AG08396 (cell line): ENCODE measurements around the gene PRSS38.

ENCODE experiments used
- DNase-seq: peaks from one replicate; pipeline ENCODE4 v3.0.0; 2012; ENCODE audit warnings: low spot score, mixed read lengths

The PRSS38 gene

DNA sequence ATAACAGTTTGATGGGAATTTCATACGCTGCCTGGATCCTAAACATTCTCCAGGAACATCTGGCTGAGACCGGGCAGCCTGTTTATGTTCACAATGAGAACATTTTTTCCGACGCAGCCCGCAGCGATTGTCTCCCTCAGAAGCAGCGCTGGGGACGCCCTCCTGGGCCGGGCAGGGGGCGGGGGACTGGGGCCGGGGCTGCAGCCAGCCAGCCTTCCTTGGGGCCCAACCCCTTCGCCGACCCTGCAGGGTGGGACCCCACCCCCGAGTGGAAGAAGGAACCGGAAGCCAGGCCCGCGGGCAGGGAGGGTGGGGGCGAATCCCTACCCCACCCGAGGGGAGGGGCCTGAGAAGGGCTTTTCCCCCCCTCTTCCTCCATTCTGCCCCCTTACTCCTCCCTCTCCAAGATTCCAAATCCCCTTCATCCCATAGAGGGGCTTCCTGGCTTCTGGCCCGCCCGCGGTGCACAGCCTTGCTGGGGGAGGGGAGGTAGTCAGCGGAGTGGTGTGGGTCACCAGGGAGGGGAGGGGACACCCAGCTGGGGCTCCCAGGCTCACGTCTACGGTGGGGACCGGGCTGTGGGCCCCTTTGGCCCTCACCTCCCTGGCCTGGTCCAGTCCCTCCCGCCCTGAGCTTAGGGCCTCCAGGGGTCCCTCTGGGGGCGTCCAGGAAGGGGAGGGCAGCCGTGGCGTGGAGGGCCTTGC lies 71.7 kb downstream of the PRSS38 start:
- DNase-seq: peak; percentile 79

DNA sequence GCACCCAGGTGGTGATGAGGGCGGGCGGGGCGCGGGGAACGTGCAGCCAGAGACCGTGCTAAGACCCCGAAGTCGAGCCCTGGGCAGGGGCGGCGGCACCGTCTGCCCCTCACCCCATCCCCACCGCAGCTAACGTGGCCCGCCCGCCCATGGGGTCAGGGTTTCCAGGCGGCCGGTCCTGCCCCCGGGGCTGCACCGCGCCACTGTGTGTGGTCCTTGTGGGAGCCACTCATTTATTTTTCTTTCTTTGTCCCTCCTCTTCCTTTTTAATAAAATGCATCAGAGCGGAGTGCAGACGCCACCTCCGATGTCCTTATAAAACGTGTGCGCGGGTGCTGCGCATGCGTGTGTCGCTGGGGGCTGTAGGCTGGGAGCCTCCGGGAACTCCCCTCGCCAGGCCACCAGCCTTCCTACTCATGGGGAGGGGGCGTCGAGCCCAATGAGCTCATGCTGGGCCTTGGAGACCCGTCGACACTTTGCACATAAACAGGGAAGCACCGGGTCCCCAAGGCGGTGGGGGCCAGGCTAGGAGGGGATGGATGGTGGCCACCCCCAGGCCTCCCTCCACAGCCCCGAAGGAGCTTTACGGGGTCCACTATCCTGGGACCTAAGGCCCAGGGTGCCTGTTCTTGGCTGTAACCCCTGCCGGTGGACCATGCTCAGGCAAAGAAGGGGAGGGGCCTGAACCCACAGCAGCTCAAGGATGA lies 72.4 kb downstream of the PRSS38 start:
- no peak for DNase-seq

- DNase-seq: no peak
These were observed 73.0 kb downstream of the PRSS38 start for GRCh38 chr1:227888404-227889046.

DNA sequence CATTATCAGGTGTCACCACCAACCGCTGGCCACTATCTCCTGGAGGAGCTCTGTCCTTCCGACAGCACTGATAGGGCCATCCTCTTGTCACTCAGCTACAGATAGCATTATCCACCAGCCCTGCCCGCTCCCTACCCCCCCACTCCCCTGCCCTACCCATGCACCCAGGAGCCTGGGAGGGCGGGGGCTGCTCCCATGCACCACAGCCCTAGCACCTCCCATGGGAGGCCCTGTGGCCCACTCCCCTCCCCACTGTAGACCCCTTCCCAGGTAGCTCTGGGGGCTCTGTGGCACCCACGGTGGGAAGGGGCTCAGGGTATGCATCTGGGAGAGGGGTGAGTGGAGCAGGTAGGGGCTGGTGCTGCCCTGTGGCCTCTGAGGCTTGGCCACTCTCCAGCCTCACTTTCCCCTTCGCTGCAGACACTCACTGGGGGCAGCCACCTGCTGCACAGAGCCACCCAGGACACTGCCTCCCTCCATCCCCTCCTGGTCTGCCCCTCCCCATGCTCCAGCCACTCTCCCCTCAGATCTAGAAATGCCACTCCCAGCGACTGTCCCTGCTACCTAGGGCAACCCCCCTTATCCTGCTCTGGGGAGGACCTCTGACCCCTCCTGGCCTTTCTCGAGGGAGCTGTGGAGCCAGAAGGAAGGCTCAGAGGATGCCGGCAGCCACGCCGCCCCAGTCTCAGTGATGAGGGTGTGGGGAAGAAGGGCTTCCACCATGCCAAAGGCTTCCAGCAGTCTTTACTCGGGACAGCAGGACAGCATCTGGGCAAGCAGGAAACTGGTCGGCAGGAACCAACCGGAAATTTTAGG lies 73.8 kb downstream of the PRSS38 start:
- DNase-seq: no peak

DNA sequence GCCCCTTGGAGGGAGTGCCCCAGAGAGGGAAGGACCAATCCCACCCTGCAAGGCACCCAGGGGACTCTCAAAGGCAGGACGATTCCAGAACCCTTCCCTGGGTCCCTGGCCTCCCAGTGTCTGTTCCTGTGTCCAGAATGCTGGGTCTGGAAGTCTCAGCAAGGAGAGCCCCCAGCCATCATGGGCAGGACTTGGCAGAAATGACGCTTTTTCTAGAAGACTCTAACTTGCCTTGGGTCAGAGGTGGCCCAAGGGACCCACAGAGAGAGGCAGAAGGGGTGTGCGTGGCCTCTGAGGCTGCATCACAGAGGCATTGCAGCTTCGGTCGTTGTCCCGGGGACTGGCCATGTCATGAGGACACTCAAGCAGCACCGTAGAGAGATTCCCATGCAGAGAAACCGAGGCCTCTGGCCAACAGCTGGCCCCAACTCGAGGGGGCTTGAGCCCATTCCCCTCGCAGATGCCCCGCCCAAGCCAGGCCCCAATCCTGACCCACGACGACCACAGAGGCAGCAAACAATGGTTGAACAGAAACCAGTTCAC lies 74.5 kb downstream of the PRSS38 start:
- no peak for DNase-seq

GRCh38 chr1:227890451-227891222 lies 75.2 kb downstream of the PRSS38 start:
- no peak for DNase-seq

- DNase-seq: no peak
These were observed 75.9 kb downstream of the PRSS38 start for GRCh38 chr1:227891223-227891954.

- DNase-seq: no peak
These were observed 76.5 kb downstream of the PRSS38 start for GRCh38 chr1:227891955-227892488.

- DNase-seq: no peak
These were observed 77.2 kb downstream of the PRSS38 start for GRCh38 chr1:227892489-227893299.

GRCh38 chr1:227893300-227893948 lies 77.9 kb downstream of the PRSS38 start:
- no peak for DNase-seq

GRCh38 chr1:227893949-227894721 lies 78.7 kb downstream of the PRSS38 start:
- no peak for DNase-seq

- no peak for DNase-seq
These were observed 79.5 kb downstream of the PRSS38 start for GRCh38 chr1:227894831-227895451.
